Heart right ventricle (tissue), 16 donors: Measurements from ENCODE around the gene AP4M1. TPM values are rescaled to one million over a fixed set of nuclear protein-coding genes. Genes with fewer than 3 reads are reported as not detected.

Source experiments
- ATAC-seq, 8 donors: fragments of 200-7000 bp; cut with Tn5 transposase; one replicate each; pipeline ENCODE4 v1.9.1; 2020; ENCODE audit warnings: mild to moderate bottlenecking in 8 of 8, moderate library complexity in 8 of 8, moderate number of reproducible peaks in 1 of 8
- DNase-seq, 2 donors: peaks; one replicate each; pipeline ENCODE4 v3.0.0-alpha.2; 2020
- H3K27ac ChIP-seq, 10 donors: fragments of 200-600 bp; sonication (generic) in 2 of 10; one replicate each; pipeline versions ENCODE4 v1.5.0 to v1.8.0; 2020 to 2022; ENCODE audit warnings: mild to moderate bottlenecking in 3 of 10
- H3K27me3 ChIP-seq, 7 donors: fragments of 200-600 bp; one replicate each; pipeline ENCODE4 v1.8.0; 2021 to 2022; ENCODE audit warnings: mild to moderate bottlenecking in 2 of 7
- H3K36me3 ChIP-seq, 9 donors: fragments of 200-600 bp; sonication (generic) in 1 of 9; one replicate each; pipeline versions ENCODE4 v1.5.0 to v1.8.0; 2020 to 2022; ENCODE audit warnings: mild to moderate bottlenecking in 2 of 9
- H3K4me1 ChIP-seq, 9 donors: fragments of 200-600 bp; sonication (generic) in 1 of 9; one replicate each; pipeline versions ENCODE4 v1.5.0 to v1.8.0; 2020 to 2022; ENCODE audit warnings: mild to moderate bottlenecking in 4 of 9
- H3K4me3 ChIP-seq, 10 donors: fragments of 200-600 bp; sonication (generic) in 2 of 10; one replicate each; pipeline versions ENCODE4 v1.5.0 to v1.8.0; 2020 to 2022; ENCODE audit warnings: mild to moderate bottlenecking in 7 of 10, moderate library complexity in 2 of 10
- H3K9me3 ChIP-seq, 11 donors: fragments of 200-600 bp in 10 of 11; sonication (generic) in 2 of 11; one replicate each; pipeline versions ENCODE4 v1.5.0 to v1.8.0; 2013 to 2022; ENCODE audit warnings: mild to moderate bottlenecking in 2 of 11, control low read depth in 1 of 11, moderate library complexity in 1 of 11
- WGBS, 2 donors: extraction: QIAGEN DNeasy Blood & Tissue Kit; methylation state at CpG; one replicate each; pipeline ENCODE4 v1.1.7; 2013; ENCODE audit warnings: inconsistent platforms in 1 of 2; 5-methylcytosine and 5-hydroxymethylcytosine counted together
- intact Hi-C, 10 donors: fragments of 100-400 bp; cut with DNase I; formaldehyde crosslinking; loops; one replicate each; pipeline versions ENCODE4 v1.11.1 to v1.14.2; 2022
- polyA plus RNA-seq, 2 donors: library from polyadenylated mRNA; stranded (reverse); fragments of 200-250 nt; gene quantifications; one replicate each; pipeline ENCODE4 v1.2.3, GENCODE V29; 2013
- total RNA-seq, 10 donors: library from RNA; stranded (reverse); fragmentation: NEBNext Ultra II Directional in 3 of 10; extraction: Animal tissue kit (Norgen Biotek cat#: 25700) in 3 of 10; gene quantifications; one replicate each; pipeline versions ENCODE4 v1.2.1 to v1.2.4, GENCODE V29; 2021 to 2023
- TF ChIP-seq, protein P1 (sequence below), 9 donors: fragments of 200-600 bp; sonication (generic) in 2 of 9; IDR thresholded peaks; one replicate each; pipeline versions ENCODE4 v1.5.0 to v1.8.0; 2021 to 2022; ENCODE audit warnings: antibody characterized with exemption in 9 of 9, mild to moderate bottlenecking in 5 of 9, moderate library complexity in 1 of 9
- donor health status: Arrhythmogenic right ventricular cardiomyopathy.
- donor health status: ischemic (EF 13 %, LVEDD 7.1; RV severe dilation, severe dysfunction).
- donor health status: healthy with polysubstance abuse.
- donor health status: DM: no; HTN: yes; CAD: no.
- donor health status: DM: no; HTN: no; CAD: no.
- donor health status: ischemic (EF 25% LVEDD 6.9; RV normal size, moderate dysfunction).
- donor health status: ischemic (EF 25% LVEDD 5.7; RV mildly dilated, moderate dysfunction).
- donor health status: healthy.
- donor health status: DM: yes; HTN: yes; CAD: no.
- donor health status: Ischemic cardiomyopathy.
- donor health status: ischemic (EF 35%, LVEDD 5.7; RV mildly dilated, moderate dysfunction).
- donor health status: nonischemic (EF 11% LVEDD 7.7; RV severe dilation, severe dysfunction).
- donor health status: DM: yes; HTN: yes; CAD: no.
- donor health status: PGD.
- donor health status: ischemic (EF 29% LVEDD 5.4; RV normal size, mild dysfunction).
- donor health status: nonischemic (EF 23%, LVEDD 6.1; RV moderate dilation, normal function).

The AP4M1 gene
- total and polyA plus RNA-seq, 12 donors: 8.4 to 20.6 (median 11.1) TPM

DNA sequence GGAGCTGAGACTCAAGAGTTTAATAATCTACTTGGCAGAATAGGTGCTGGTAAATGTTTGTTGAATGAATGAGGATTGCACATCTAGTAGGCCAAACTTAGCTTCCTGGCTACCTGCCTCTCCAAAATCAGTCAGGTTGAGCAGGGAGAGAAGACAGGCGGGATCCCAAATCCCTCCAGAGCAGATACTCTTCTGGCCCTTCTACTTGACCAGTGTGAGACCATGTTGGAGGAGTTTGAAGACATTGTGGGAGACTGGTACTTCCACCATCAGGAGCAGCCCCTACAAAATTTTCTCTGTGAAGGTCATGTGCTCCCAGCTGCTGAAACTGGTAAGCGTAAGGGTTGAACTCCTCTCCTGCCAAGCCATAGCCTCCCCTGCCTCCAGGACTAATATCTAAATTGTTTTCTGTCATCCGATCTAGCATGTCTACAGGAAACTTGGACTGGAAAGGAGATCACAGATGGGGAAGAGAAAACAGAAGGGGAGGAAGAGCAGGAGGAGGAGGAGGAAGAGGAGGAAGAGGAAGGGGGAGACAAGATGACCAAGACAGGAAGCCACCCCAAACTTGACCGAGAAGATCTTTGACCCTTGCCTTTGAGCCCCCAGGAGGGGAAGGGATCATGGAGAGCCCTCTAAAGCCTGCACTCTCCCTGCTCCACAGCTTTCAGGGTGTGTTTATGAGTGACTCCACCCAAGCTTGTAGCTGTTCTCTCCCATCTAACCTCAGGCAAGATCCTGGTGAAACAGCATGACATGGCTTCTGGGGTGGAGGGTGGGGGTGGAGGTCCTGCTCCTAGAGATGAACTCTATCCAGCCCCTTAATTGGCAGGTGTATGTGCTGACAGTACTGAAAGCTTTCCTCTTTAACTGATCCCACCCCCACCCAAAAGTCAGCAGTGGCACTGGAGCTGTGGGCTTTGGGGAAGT, 23.1 kb downstream of the AP4M1 start:
- H3K9me3 ChIP-seq: no peaks in the 10 kb centered on the region
- DNase-seq: no peak
- TF ChIP-seq, protein P1, sequence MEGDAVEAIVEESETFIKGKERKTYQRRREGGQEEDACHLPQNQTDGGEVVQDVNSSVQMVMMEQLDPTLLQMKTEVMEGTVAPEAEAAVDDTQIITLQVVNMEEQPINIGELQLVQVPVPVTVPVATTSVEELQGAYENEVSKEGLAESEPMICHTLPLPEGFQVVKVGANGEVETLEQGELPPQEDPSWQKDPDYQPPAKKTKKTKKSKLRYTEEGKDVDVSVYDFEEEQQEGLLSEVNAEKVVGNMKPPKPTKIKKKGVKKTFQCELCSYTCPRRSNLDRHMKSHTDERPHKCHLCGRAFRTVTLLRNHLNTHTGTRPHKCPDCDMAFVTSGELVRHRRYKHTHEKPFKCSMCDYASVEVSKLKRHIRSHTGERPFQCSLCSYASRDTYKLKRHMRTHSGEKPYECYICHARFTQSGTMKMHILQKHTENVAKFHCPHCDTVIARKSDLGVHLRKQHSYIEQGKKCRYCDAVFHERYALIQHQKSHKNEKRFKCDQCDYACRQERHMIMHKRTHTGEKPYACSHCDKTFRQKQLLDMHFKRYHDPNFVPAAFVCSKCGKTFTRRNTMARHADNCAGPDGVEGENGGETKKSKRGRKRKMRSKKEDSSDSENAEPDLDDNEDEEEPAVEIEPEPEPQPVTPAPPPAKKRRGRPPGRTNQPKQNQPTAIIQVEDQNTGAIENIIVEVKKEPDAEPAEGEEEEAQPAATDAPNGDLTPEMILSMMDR (IDR thresholded peaks at IDR 0.05): no peak
- ATAC-seq: no peak
- intact Hi-C loops: loop anchor here in 5 of 10 donors (5.0 to 10.0 kb wide), 4 partner anchors 37 to 210 kb away; partner anchors contain the start of genes COPS6 (in 1 of the 5) and TRIM4 (in 1 of the 5)
- H3K4me3 ChIP-seq: no peak overlapping the region
- H3K36me3 ChIP-seq: peaks cover 0 to 15% (median 0%) of the 10 kb centered on the region in 9 donors
- peaks cover 13 to 46% (median 32%) of the 10 kb centered on the region in 9 donors for H3K4me1 ChIP-seq
- no peaks in the 10 kb centered on the region for H3K27me3 ChIP-seq
- 68 to 73% methylated on average over 4 of the region's 4 CpGs for whole genome bisulfite sequencing, 2 donors
- no peak overlapping the region for H3K27ac ChIP-seq

DNA sequence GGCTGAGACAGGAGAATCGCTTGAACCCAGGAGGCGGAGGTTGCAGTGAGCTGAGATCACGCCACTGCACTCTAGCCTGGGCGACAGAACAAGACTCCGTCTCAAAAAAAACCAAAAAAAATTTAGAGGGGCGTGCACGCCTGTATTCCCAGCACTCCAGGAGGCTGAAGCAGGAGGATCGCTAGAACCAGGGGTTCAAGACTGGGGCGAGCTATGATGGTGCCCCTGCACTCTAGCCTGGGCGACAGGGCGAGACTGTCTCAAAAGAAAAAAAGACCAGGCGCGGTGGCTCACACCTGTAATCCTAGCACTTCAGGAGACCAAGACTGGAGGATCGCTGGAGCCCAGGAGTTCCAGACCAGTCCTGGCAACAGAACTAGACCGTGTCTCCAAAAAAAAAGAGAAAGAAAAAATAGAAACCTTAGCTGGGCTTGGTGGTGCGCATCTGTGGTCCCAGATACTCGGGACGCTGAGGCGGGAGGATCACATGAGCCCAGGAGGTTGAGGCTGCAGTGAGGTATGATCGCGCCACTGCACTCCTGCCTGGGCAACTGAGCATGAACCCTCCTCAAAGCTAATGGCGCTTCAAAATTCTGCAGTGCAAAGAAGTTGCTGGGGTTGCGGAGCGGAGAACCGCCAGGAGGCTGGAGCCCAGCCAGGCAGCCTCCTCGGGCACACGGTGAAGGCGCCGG, 24.9 kb downstream of the AP4M1 start:
- peak overlapping the region; percentile 82 to 98 (median 96) for H3K27ac ChIP-seq
- TF ChIP-seq, protein P1 (IDR thresholded peaks at IDR 0.05): no peak
- peak overlapping the region; percentile 81 to 98 (median 94) for H3K4me3 ChIP-seq
- intact Hi-C loops: loop anchor here in 6 of 10 donors (2.0 to 10.0 kb wide), 5 partner anchors 39 to 212 kb away; partner anchors contain the start of genes COPS6 (in 1 of the 6), TRIM4 (in 1 of the 6) and ZNF3 (in 1 of the 6)
- ATAC-seq: peak in 7 of 8 donors; percentile 17 to 54 (median 47)
- peaks cover 11 to 42% (median 22%) of the 10 kb centered on the region in 9 donors for H3K4me1 ChIP-seq
- H3K27me3 ChIP-seq: no peaks in the 10 kb centered on the region
- 15 to 16% methylated on average over 29 of the region's 29 CpGs for WGBS, 2 donors
- no peaks in the 10 kb centered on the region for H3K9me3 ChIP-seq
- no peak for DNase-seq
- H3K36me3 ChIP-seq: peaks cover 0 to 15% (median 0%) of the 10 kb centered on the region in 9 donors

DNA sequence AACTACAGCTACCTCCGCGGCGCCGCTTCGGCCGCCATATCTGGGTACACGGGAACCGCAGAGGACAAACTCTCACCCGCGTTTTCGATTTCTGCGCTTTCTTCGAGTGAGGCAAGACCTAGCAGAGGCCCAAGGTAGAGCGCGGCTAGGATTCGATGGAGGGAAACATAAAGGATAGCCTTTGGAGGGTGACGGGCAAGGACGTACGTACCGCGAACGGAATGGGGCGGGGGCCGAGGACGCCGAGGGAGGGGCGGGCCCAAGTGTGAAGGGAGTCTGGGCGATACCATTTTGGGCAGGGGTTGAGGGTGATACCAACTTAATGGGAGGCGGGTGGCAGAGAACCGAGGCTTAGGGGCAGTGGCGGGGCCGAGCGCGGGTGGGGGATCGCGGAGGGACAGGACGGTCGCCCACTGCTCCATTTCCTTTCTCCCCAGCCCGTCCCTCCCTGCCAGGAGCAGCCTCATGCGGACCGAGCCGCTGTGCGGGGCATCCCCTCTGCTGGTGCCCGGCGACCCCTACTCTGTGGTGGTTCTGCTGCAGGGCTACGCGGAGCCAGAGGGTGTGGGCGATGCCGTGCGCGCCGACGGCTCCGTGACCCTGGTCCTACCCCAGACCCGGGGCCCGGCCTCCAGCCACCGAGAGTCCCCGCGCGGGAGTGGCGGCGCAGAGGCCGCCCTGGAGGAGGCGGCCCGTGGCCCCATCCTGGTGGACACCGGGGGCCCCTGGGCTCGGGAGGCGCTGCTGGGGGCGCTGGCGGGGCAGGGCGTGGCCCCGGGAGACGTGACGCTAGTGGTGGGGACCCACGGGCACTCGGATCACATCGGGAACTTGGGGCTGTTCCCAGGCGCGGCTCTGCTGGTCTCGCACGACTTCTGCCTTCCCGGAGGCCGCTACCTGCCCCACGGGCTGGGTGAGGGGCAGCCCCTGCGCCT, 25.8 kb downstream of the AP4M1 start, which contains the start of gene MBLAC1:
TSS of gene MBLAC1 (plus strand) at position 37 of the 935 bp plus-strand sequence. CDS start at position 466, 429 bp downstream.
- no peaks in the 10 kb centered on the region for H3K9me3 ChIP-seq

More for the DNA sequence above, 25.8 kb downstream of the AP4M1 start, which contains the start of gene MBLAC1:
- H3K27me3 ChIP-seq: no peaks in the 10 kb centered on the region
- DNase-seq: peak; percentile 85 to 93
- peak; percentile 92 to 97 (median 96) for ATAC-seq
- peak within 1 kb of the TSS; percentile 81 to 98 (median 94) for H3K4me3 ChIP-seq
- peaks cover 0 to 15% (median 0%) of the 10 kb centered on the region in 9 donors for H3K36me3 ChIP-seq
- H3K4me1 ChIP-seq: peaks cover 11 to 43% (median 22%) of the 10 kb centered on the region in 9 donors
- WGBS, 2 donors: 0% methylated on average over 83 to 84 of the region's 85 CpGs
- intact Hi-C loops: loop anchor here in 6 of 10 donors (2.0 to 10.0 kb wide), 5 partner anchors 40 to 212 kb away; partner anchors contain the start of genes COPS6 (in 1 of the 6), TRIM4 (in 1 of the 6) and ZNF3 (in 1 of the 6)
- peak within 1 kb of the TSS; percentile 82 to 98 (median 96) for H3K27ac ChIP-seq
- TF ChIP-seq, protein P1 (IDR thresholded peaks at IDR 0.05): peak in 1 of 9 donors; percentile 3
